Activated naive CD8-positive, alpha-beta T cell treated with anti-CD3 and anti-CD28 coated beads for 36 hours (primary cell): ENCODE data around the gene ECT2L. TPM values are rescaled to one million over a fixed set of nuclear protein-coding genes. Genes with fewer than 3 reads are reported as not detected.

ENCODE experiments used
- DNase-seq: peaks from one replicate; pipeline ENCODE4 v3.0.0; 2021
- H3K27ac Mint-ChIP-seq: one replicate; pipeline ENCODE4 v1.8.0; 2022; ENCODE audit warnings: mild to moderate bottlenecking, moderate library complexity, mixed read lengths
- H3K27me3 Mint-ChIP-seq: one replicate; pipeline ENCODE4 v1.8.0; 2022; ENCODE audit warnings: mild to moderate bottlenecking, mixed read lengths
- H3K36me3 Mint-ChIP-seq: one replicate; pipeline ENCODE4 v1.8.0; 2021; ENCODE audit warnings: mild to moderate bottlenecking, mixed read lengths
- H3K4me1 Mint-ChIP-seq: one replicate; pipeline ENCODE4 v1.8.0; 2021; ENCODE audit warnings: mixed read lengths
- H3K4me3 Mint-ChIP-seq: one replicate; pipeline ENCODE4 v1.8.0; 2022; ENCODE audit warnings: mild to moderate bottlenecking, moderate library complexity, mixed read lengths
- H3K9me3 Mint-ChIP-seq: one replicate; pipeline ENCODE4 v1.8.0; 2022; ENCODE audit warnings: mixed read lengths
- total RNA-seq, 2 experiments: library from RNA; stranded (reverse); gene quantifications; one replicate each; pipeline ENCODE4 v1.2.3, GENCODE V29; 2021

Gene ECT2L
- total RNA-seq, 2 experiments from 2014 or later = not detected

GRCh38 chr6:138865480-138866109 is 69.7 kb downstream of the ECT2L start:
- H3K9me3 Mint-ChIP-seq = no peaks in the 10 kb centered on the region
- H3K4me3 Mint-ChIP-seq = no peak overlapping the region
- peaks cover 10% of the 10 kb centered on the region for H3K27me3 Mint-ChIP-seq
- no peak overlapping the region for H3K27ac Mint-ChIP-seq
- H3K4me1 Mint-ChIP-seq = peaks cover 4% of the 10 kb centered on the region
- no peak for DNase-seq
- H3K36me3 Mint-ChIP-seq = no peaks in the 10 kb centered on the region

GRCh38 chr6:138868181-138868580 is 72.3 kb downstream of the ECT2L start:
- H3K4me1 Mint-ChIP-seq = peaks cover 4% of the 10 kb centered on the region
- no peak overlapping the region for H3K27ac Mint-ChIP-seq
- no peak for DNase-seq
- no peak overlapping the region for H3K4me3 Mint-ChIP-seq
- H3K9me3 Mint-ChIP-seq = no peaks in the 10 kb centered on the region
- H3K36me3 Mint-ChIP-seq = no peaks in the 10 kb centered on the region
- peaks cover 3% of the 10 kb centered on the region for H3K27me3 Mint-ChIP-seq

DNA sequence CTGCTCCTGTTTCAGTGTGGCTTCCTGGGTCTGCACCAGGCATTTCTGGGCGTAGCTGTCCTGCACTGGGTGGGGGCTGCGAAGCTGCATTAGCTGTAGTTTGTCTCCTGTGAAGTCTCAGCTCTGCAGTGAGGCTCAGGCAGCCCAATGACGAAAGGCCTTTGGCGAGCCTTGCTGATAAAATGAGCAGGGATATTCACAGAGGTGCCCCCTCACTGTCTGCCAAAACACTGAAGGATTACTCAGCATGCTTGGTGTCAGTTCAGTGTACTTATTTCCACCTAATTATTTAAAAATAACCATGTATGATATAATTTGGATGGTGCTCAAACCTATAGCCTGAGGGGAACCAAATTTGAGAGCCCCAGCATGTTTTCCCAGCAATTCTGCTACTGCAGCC is 73.5 kb downstream of the ECT2L start:
- DNase-seq = no peak
- H3K4me3 Mint-ChIP-seq = no peak overlapping the region
- H3K27ac Mint-ChIP-seq = no peak overlapping the region
- H3K9me3 Mint-ChIP-seq = no peaks in the 10 kb centered on the region
- no peaks in the 10 kb centered on the region for H3K36me3 Mint-ChIP-seq
- H3K4me1 Mint-ChIP-seq = peaks cover 4% of the 10 kb centered on the region
- H3K27me3 Mint-ChIP-seq = peaks cover 3% of the 10 kb centered on the region

GRCh38 chr6:138873191-138873590 is 77.3 kb downstream of the ECT2L start:
- Mint-ChIP-seq H3K27me3 (no peaks in the 10 kb centered on the region), H3K9me3 (no peaks in the 10 kb centered on the region)
- no peak for DNase-seq

DNA sequence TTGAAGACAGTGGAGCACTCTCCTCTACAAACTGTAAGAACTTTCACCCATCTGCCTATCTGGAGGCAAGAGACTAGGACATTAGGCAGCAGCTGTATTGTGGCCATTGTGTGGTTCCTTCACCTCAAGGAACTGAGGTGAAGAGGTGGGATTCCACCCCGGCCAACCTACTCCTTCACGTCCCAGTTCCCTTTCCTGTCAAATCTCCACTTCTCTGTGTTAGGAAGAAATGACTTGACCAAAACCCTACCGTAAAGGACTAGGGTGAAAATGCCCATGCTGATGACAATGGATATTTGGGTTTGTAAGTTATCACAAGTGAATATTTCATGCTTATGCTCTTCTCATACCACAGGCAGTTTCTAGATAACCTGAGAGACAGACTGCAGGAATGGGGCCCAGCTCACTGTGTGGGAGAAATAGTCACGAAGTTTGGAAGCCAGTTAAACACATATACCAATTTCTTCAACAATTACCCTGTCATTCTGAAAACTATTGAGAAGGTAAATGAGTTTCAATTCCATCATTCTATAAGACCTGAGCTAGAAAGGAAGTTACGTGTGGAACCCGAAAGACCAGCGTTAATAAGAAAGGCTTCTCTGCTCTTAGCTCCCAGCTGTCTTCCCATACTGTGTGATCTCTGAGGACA is 86.6 kb downstream of the ECT2L start:
- Mint-ChIP-seq H3K4me1 (peaks cover 5% of the 10 kb centered on the region), H3K9me3 (no peaks in the 10 kb centered on the region), H3K36me3 (no peaks in the 10 kb centered on the region), H3K4me3 (no peak overlapping the region), H3K27me3 (no peaks in the 10 kb centered on the region), H3K27ac (no peak overlapping the region)
- no peak for DNase-seq

More at GRCh38 chr6:138873191-138873590, 77.3 kb downstream of the ECT2L start:
- Mint-ChIP-seq H3K36me3 (no peaks in the 10 kb centered on the region), H3K27ac (no peak overlapping the region), H3K4me1 (peaks cover 4% of the 10 kb centered on the region), H3K4me3 (no peak overlapping the region)

DNA sequence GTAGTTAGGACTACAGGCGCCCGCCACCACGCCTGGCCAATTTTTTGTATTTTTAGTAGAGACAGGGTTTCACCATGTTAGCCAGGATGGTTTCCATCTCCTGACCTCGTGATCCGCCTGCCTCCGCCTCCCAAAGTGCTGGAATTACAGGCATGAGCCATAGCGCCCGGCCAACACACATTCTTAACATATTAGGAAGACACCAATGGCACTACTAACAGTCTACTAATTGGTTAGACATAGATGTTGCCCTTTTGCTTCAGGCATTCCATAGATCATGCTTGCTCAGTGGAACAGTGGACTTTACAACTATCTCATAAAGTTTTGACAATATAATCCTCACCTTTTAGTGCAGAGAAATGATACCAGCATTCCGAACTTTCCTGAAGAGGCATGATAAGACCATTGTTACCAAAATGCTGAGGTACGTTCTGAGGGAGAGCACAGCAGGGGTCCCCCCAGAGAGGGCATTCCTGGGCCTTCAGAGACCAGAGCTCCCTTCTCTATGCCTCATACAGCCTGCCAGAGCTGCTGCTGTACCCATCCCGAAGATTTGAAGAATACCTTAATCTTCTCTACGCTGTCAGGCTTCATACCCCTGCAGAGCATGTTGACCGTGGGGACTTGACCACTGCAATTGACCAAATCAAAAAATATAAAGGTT is 89.4 kb downstream of the ECT2L start:
- Mint-ChIP-seq H3K4me3 (no peak overlapping the region), H3K36me3 (no peaks in the 10 kb centered on the region), H3K9me3 (no peaks in the 10 kb centered on the region), H3K27ac (no peak overlapping the region), H3K27me3 (no peaks in the 10 kb centered on the region), H3K4me1 (peaks cover 5% of the 10 kb centered on the region)
- DNase-seq = no peak

DNA sequence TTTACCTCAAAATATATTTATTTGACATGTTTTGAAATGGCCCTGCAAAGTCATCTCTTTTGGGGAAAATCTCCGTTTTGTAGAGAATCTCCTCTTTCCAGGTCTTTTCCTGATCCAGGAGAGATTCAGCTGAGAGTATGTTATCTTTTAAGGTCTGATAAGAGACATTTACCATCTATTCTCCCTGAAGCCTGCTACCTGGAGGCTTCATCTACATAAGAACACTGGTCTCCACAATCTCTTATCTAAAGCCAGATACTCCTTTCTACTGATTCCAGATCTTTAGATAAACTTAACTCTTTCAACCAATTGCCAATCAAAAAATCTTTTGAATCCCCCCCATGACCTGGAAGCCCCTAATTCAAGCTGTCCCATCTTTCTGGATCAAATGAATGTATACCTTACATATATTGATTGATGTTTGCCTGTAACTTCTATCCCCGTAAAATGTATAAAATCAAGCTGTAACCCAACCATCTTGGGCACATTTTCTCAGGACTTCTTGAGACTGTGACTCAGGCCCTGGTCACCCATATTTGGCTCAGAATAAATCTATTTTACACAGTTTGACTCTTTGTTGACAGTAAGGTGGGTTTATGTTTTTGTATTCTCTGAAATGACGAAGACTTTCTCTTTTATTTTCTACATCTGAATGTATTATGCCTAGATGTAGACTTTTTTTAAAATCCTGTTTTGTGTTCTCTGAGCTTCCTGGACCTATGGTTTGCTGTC is 95.5 kb downstream of the ECT2L start:
- Mint-ChIP-seq H3K27me3 (no peaks in the 10 kb centered on the region), H3K4me3 (no peak overlapping the region), H3K9me3 (no peaks in the 10 kb centered on the region), H3K27ac (no peak overlapping the region), H3K36me3 (peaks cover 7% of the 10 kb centered on the region), H3K4me1 (no peaks in the 10 kb centered on the region)
- no peak for DNase-seq

DNA sequence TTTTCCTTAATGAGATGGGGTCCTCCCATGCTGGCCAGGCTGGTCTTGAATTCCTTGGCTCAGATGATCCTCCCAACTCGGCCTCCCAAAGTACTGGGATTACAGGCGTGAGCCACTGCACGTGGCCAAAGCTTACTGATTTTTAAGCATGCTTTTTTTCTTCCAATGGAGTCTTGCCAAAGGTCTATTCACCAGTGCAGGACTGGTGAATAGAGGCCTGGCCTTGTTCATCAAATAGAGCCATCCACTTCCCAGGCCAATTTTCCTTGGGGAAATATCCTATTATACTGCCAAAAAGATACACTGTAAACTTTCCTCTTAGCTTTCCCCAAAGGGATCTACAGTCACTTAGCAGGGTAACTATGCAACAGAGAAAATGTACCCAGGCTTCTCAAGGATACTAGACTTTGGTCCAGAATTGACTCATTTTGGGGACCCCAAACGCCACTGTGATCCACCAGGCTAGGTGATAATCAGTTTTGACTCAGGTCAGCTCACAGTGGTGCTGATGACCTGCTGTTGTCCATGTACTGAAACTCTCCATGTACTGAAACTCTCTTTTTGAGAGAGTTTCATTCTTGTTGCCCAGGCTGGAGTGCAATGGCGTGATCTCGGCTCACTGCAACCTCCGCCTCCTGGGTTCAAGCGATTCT is 100.3 kb downstream of the ECT2L start:
- Mint-ChIP-seq H3K27me3 (no peaks in the 10 kb centered on the region), H3K27ac (no peak overlapping the region), H3K4me3 (no peak overlapping the region), H3K9me3 (peaks cover 1% of the 10 kb centered on the region), H3K4me1 (no peaks in the 10 kb centered on the region), H3K36me3 (peaks cover 29% of the 10 kb centered on the region)
- no peak for DNase-seq

GRCh38 chr6:138897031-138897430 is 101.1 kb downstream of the ECT2L start:
- H3K27me3 Mint-ChIP-seq = no peaks in the 10 kb centered on the region
- H3K36me3 Mint-ChIP-seq = peaks cover 32% of the 10 kb centered on the region
- H3K4me3 Mint-ChIP-seq = no peak overlapping the region
- no peak for DNase-seq
- peaks cover 1% of the 10 kb centered on the region for H3K9me3 Mint-ChIP-seq
- H3K27ac Mint-ChIP-seq = no peak overlapping the region
- no peaks in the 10 kb centered on the region for H3K4me1 Mint-ChIP-seq

- no peak overlapping the region for H3K27ac Mint-ChIP-seq
- H3K36me3 Mint-ChIP-seq = peaks cover 28% of the 10 kb centered on the region
- H3K9me3 Mint-ChIP-seq = no peaks in the 10 kb centered on the region
- no peaks in the 10 kb centered on the region for H3K4me1 Mint-ChIP-seq
- H3K27me3 Mint-ChIP-seq = no peaks in the 10 kb centered on the region
- DNase-seq = no peak
- no peak overlapping the region for H3K4me3 Mint-ChIP-seq
Observed at GRCh38 chr6:138907167-138907566, 111.3 kb downstream of the ECT2L start.

DNA sequence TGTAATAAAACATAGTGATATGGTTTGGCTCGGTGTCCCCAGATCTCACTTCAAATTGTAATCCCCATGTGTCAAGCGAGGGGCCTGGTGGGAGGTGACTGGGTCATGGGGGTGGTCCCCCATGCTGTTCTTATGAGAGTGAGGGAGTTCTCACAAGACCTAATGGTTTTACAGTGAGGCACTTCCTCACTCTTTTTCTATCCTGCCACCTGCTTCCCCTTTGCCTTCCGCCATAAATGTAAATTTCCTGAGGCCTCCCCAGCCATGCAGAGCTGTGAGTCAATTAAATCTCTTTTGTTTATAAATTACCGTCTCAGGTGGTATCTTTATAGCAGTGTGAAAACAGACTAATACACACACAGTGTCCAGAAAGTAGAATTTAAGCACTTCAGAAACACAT is 113.6 kb downstream of the ECT2L start:
- H3K4me3 Mint-ChIP-seq = no peak overlapping the region
- H3K36me3 Mint-ChIP-seq = peaks cover 34% of the 10 kb centered on the region
- H3K4me1 Mint-ChIP-seq = no peaks in the 10 kb centered on the region
- no peak for DNase-seq
- H3K27ac Mint-ChIP-seq = no peak overlapping the region
- no peaks in the 10 kb centered on the region for H3K9me3 Mint-ChIP-seq
- no peaks in the 10 kb centered on the region for H3K27me3 Mint-ChIP-seq

GRCh38 chr6:138909975-138910374 is 114.1 kb downstream of the ECT2L start:
- Mint-ChIP-seq H3K4me1 (no peaks in the 10 kb centered on the region), H3K36me3 (peaks cover 37% of the 10 kb centered on the region), H3K27ac (no peak overlapping the region), H3K4me3 (no peak overlapping the region), H3K27me3 (no peaks in the 10 kb centered on the region), H3K9me3 (no peaks in the 10 kb centered on the region)
- no peak for DNase-seq

- no peaks in the 10 kb centered on the region for H3K4me1 Mint-ChIP-seq
- peaks cover 32% of the 10 kb centered on the region for H3K36me3 Mint-ChIP-seq
- H3K27me3 Mint-ChIP-seq = no peaks in the 10 kb centered on the region
Observed at GRCh38 chr6:138912308-138912707, 116.4 kb downstream of the ECT2L start.

GRCh38 chr6:138914701-138915100 is 118.8 kb downstream of the ECT2L start:
- H3K27me3 Mint-ChIP-seq = no peaks in the 10 kb centered on the region
- H3K36me3 Mint-ChIP-seq = peaks cover 27% of the 10 kb centered on the region
- H3K4me3 Mint-ChIP-seq = no peak overlapping the region
- no peaks in the 10 kb centered on the region for H3K4me1 Mint-ChIP-seq
- no peak for DNase-seq
- H3K27ac Mint-ChIP-seq = no peak overlapping the region
- no peaks in the 10 kb centered on the region for H3K9me3 Mint-ChIP-seq

More at GRCh38 chr6:138912308-138912707, 116.4 kb downstream of the ECT2L start:
- H3K4me3 Mint-ChIP-seq = no peak overlapping the region
- no peak overlapping the region for H3K27ac Mint-ChIP-seq
- no peak for DNase-seq
- no peaks in the 10 kb centered on the region for H3K9me3 Mint-ChIP-seq

GRCh38 chr6:138920906-138921305 is 125.0 kb downstream of the ECT2L start:
- Mint-ChIP-seq H3K4me1 (no peaks in the 10 kb centered on the region), H3K27ac (no peak overlapping the region)
- no peak for DNase-seq

More at GRCh38 chr6:138920906-138921305, 125.0 kb downstream of the ECT2L start:
- no peak overlapping the region for H3K4me3 Mint-ChIP-seq
- no peaks in the 10 kb centered on the region for H3K27me3 Mint-ChIP-seq
- peaks cover 8% of the 10 kb centered on the region for H3K36me3 Mint-ChIP-seq
- H3K9me3 Mint-ChIP-seq = no peaks in the 10 kb centered on the region
